ENCODE data around the gene DGKQ.
"Not testable (repeated sequence)": the region's sequence is repeated elsewhere in the genome, so short reads cannot be mapped to it uniquely, and the experiment has no call there.

Gene DGKQ

GRCh38 chr4:924107-925096, 49.0 kb downstream of the DGKQ start:
- DNase-seq = peak; percentile 38

GRCh38 chr4:921830-922331, 51.5 kb downstream of the DGKQ start:
- no peak for DNase-seq

- DNase-seq = not testable (repeated sequence)
These were observed 54.2 kb downstream of the DGKQ start for GRCh38 chr4:919004-919680.

- DNase-seq = not testable (repeated sequence)
These were observed 54.8 kb downstream of the DGKQ start for GRCh38 chr4:918591-918990.

- no peak for DNase-seq
These were observed 55.4 kb downstream of the DGKQ start for GRCh38 chr4:917992-918391.

GRCh38 chr4:917466-917865, 55.9 kb downstream of the DGKQ start:
- DNase-seq = no peak

GRCh38 chr4:915595-915994, 57.8 kb downstream of the DGKQ start:
- no peak for DNase-seq

GRCh38 chr4:915041-915474, 58.3 kb downstream of the DGKQ start:
- DNase-seq = no peak

- DNase-seq = no peak
These were observed 58.8 kb downstream of the DGKQ start for GRCh38 chr4:914531-914930.

- DNase-seq = no peak
These were observed 60.1 kb downstream of the DGKQ start for GRCh38 chr4:913280-913618.

- no peak for DNase-seq
These were observed 60.7 kb downstream of the DGKQ start for GRCh38 chr4:912548-913279.

- DNase-seq = no peak
These were observed 61.4 kb downstream of the DGKQ start for GRCh38 chr4:911871-912490.

GRCh38 chr4:911221-911751, 62.1 kb downstream of the DGKQ start:
- DNase-seq = no peak

GRCh38 chr4:910366-911091, 62.8 kb downstream of the DGKQ start:
- DNase-seq = no peak

GRCh38 chr4:909821-910220, 63.5 kb downstream of the DGKQ start:
- DNase-seq = no peak

GRCh38 chr4:909131-909571, 64.2 kb downstream of the DGKQ start:
- DNase-seq = no peak
